Brain microvascular endothelial cell (primary cell): ENCODE data around the gene PCSK1.
A peak's percentile ranks its signal among the peaks of the same experiment; 100 is the strongest.

Experiments used
- DNase-seq: peaks from one replicate; pipeline ENCODE4 v3.0.0-alpha.2; 2020
- H3K27ac ChIP-seq: fragments of 250-450 bp; sonication (Bioruptor Pico); 2 replicates; pipeline ENCODE4 v1.5.1; 2020; ENCODE audit warnings: mild to moderate bottlenecking, moderate library complexity
- H3K27me3 ChIP-seq: fragments of 250-450 bp; sonication (Bioruptor Pico); replicated peaks from 2 replicates; pipeline ENCODE4 v1.5.1; 2020; ENCODE audit warnings: mild to moderate bottlenecking
- H3K36me3 ChIP-seq: fragments of 250-450 bp; sonication (Bioruptor Pico); replicated peaks from 2 replicates; pipeline ENCODE4 v1.5.1; 2020; ENCODE audit warnings: mild to moderate bottlenecking
- H3K4me3 ChIP-seq: 2 replicates; pipeline ENCODE4 v1.5.1; 2011; ENCODE audit warnings: low read depth, mild to moderate bottlenecking, control low read depth, low read length, moderate library complexity
- in situ Hi-C: cut with HindIII; loops from 2 replicates; pipeline ENCODE4 v1.10.0; 2017; ENCODE audit warnings: low sequenced_read_pairs, low pct_ligation_motif_present
- TF ChIP-seq, protein P1 (sequence below): IDR thresholded peaks from 2 replicates; pipeline ENCODE4 v1.5.1; 2011; ENCODE audit warnings: low read depth, mild to moderate bottlenecking, moderate library complexity, low read length, control low read depth, inconsistent platforms; ENCODE audit errors: missing control alignments

The PCSK1 gene

DNA sequence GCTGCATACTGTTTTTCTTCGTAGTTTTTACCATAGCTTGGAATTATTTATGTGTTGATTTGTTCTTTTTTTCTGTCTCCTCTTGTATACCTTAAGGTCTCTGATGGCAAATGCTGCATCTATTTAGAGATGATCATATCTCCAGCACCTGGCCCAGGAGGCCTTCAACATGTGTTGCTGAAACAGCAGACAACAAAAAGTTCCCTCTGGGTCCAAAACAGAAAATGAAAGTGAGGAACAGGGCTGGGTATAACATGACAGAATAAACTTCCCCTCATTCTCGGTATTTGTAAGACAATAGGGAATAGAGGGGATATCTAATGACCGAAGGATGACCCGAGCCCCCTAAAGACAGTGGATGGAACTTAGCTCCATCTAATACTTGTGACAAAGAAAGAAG, 22.7 kb upstream of the PCSK1 start:
- TF ChIP-seq, protein P1, sequence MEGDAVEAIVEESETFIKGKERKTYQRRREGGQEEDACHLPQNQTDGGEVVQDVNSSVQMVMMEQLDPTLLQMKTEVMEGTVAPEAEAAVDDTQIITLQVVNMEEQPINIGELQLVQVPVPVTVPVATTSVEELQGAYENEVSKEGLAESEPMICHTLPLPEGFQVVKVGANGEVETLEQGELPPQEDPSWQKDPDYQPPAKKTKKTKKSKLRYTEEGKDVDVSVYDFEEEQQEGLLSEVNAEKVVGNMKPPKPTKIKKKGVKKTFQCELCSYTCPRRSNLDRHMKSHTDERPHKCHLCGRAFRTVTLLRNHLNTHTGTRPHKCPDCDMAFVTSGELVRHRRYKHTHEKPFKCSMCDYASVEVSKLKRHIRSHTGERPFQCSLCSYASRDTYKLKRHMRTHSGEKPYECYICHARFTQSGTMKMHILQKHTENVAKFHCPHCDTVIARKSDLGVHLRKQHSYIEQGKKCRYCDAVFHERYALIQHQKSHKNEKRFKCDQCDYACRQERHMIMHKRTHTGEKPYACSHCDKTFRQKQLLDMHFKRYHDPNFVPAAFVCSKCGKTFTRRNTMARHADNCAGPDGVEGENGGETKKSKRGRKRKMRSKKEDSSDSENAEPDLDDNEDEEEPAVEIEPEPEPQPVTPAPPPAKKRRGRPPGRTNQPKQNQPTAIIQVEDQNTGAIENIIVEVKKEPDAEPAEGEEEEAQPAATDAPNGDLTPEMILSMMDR = no peak
- Histone ChIP-seq H3K27me3 (no peaks in the 10 kb centered on the region), H3K36me3 (no peaks in the 10 kb centered on the region), H3K27ac (no peak overlapping the region), H3K4me3 (no peak overlapping the region)
- no peak for DNase-seq
- in situ Hi-C loops = no loop called here

DNA sequence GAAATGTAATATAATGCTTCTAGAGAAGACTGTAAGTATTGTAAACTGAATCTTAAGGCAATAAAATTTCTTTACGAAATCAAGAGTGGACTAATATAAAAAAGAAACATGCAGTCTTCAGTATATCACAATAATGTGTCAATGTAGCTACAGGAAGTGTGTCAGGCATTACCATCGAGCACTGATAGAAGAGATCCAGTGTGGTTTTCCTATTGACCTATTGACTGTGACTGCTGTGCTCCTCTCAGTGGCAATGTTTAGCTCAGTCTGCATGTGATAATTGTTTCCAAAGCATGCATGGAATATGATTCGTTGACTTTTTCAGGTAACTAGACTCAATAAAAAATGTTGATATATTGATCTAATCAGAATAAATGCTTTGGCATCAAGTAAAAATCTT, 20.3 kb upstream of the PCSK1 start:
- in situ Hi-C loops = no loop called here
- Histone ChIP-seq H3K36me3 (no peaks in the 10 kb centered on the region), H3K27me3 (no peaks in the 10 kb centered on the region), H3K4me3 (no peak overlapping the region), H3K27ac (no peak overlapping the region)
- DNase-seq = no peak
- TF ChIP-seq, protein P1 = no peak

- TF ChIP-seq, protein P1 = no peak
- no peaks in the 10 kb centered on the region for H3K36me3 ChIP-seq
- in situ Hi-C loops = no loop called here
- no peak for DNase-seq
- no peak overlapping the region for H3K4me3 ChIP-seq
- H3K27ac ChIP-seq = no peak overlapping the region
- no peaks in the 10 kb centered on the region for H3K27me3 ChIP-seq
Measured at GRCh38 chr5:96447949-96448348, 14.9 kb upstream of the PCSK1 start.

DNA sequence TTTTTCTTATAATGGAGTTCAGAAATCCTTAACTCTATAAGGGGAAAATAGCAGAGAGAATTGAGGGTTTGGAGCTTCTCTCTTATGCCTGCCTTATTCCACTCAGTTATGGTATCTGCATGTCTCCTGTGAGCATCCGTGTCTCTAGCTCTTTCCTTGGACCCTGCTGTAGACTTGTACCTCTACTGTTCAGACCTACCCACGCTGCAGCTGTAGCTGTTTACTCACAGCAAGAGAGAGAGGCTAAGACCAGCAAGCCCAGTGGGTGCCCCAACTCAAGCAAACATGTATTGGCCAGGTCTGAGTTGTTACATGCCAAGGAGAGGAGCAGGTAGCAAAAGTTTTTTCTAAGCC, 7.1 kb upstream of the PCSK1 start:
- in situ Hi-C loops = no loop called here
- peaks cover 3% of the 10 kb centered on the region for H3K27me3 ChIP-seq
- TF ChIP-seq, protein P1 = no peak
- no peak for DNase-seq
- no peak overlapping the region for H3K4me3 ChIP-seq
- no peak overlapping the region for H3K27ac ChIP-seq
- no peaks in the 10 kb centered on the region for H3K36me3 ChIP-seq

DNA sequence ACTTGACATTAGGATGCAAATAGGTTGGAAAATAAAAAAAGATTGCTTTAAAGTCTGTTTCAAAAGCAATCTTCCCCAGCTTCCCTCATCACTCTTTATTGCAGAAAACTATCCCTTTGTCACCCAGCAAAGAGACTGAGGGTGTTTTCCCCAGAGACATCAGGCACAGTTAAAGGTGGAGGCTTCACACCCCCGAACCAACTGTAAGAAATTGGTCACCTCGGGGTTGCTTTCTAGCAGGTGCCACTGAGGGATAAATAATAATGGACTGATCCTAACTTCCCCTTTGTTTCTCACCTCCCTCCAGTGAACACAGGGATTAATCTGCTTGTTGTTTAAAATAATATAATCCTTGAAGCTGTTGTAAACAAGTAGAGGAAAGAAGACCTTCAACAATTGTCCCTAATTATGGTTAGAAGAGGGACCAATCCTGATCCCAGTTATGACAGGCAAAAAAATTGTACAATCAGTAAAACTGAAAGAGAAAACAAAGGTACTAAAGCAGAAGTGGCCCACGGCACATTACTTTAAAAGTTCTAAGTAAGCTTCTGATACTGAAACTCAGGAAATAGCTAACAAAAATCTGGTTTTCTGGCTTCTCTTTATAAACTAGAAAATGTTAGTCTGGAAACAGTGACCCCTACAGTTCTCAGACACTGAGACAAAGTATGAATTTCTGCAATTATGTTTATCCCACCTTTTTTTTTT, 6.6 kb upstream of the PCSK1 start:
- H3K36me3 ChIP-seq = no peaks in the 10 kb centered on the region
- in situ Hi-C loops = no loop called here
- H3K4me3 ChIP-seq = no peak overlapping the region
- no peak overlapping the region for H3K27ac ChIP-seq
- TF ChIP-seq, protein P1 = peak; percentile 20
- peaks cover 3% of the 10 kb centered on the region for H3K27me3 ChIP-seq
- DNase-seq = no peak

DNA sequence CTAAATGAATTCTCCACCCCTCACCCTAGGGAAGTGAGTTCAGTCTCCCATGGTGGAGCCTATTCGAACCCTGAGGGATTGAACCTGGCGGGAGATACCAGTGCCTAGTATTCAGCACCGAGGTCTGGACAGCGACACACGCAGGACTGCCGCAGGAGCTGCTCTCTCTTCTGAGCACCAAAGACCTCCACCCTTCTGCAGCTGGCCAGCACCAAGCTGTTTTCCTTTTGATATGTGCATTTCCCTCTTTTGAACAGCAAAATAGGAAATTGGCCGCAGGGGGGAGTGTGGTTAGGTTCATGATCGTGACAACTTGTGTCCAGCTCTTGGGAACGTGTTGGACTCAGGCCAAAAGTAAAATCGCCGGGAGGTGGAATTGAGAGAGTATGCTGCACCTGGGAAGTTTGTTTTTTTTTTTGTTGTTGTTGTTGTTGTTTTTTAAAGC, 1.2 kb upstream of the PCSK1 start:
- TF ChIP-seq, protein P1 = peak; percentile 37
- in situ Hi-C loops = no loop called here
- H3K27ac ChIP-seq = no peak overlapping the region
- no peak overlapping the region for H3K4me3 ChIP-seq
- peaks cover 21% of the 10 kb centered on the region for H3K27me3 ChIP-seq
- no peaks in the 10 kb centered on the region for H3K36me3 ChIP-seq
- DNase-seq = peak; percentile 73
